Small intestine (tissue), 7 donors: ENCODE results near the gene CAPS. TPM values are rescaled to one million over a fixed set of nuclear protein-coding genes. Genes with fewer than 3 reads are reported as not detected.

Source experiments
- DNase-seq, 2 donors: peaks; one replicate each; pipeline versions ENCODE4 v3.0.0 to v3.0.0-alpha.2; 2013
- FAIRE-seq: peaks from 2 replicates; lab custom pipeline; 2012; peaks lifted over from hg19 to GRCh38; lab: Jason Lieb, UNC
- H3K27ac ChIP-seq, 3 donors: one replicate each; pipeline ENCODE4 v1.5.1; 2013; ENCODE audit warnings: low read length in 2 of 3, mild to moderate bottlenecking in 2 of 3, control low read depth in 1 of 3, inconsistent platforms in 1 of 3, low read depth in 1 of 3, moderate library complexity in 1 of 3
- H3K27me3 ChIP-seq, 3 donors: one replicate each; pipeline ENCODE4 v1.6.1; 2013; ENCODE audit warnings: low read length in 3 of 3, inconsistent platforms in 1 of 3; ENCODE audit not compliant: control insufficient read depth in 3 of 3, insufficient read depth in 3 of 3
- H3K36me3 ChIP-seq, 3 donors: one replicate each; pipeline ENCODE4 v1.6.1; 2013; ENCODE audit warnings: low read length in 3 of 3, inconsistent platforms in 1 of 3, low read depth in 1 of 3, mild to moderate bottlenecking in 1 of 3, moderate library complexity in 1 of 3; ENCODE audit not compliant: control insufficient read depth in 3 of 3, insufficient read depth in 2 of 3
- H3K4me1 ChIP-seq, 3 donors: one replicate each; pipeline ENCODE4 v1.6.1; 2013; ENCODE audit warnings: low read length in 2 of 3, inconsistent platforms in 1 of 3, low read depth in 1 of 3, mild to moderate bottlenecking in 1 of 3, moderate library complexity in 1 of 3; ENCODE audit not compliant: control insufficient read depth in 3 of 3, insufficient read depth in 2 of 3
- H3K4me3 ChIP-seq, 3 donors: one replicate each; pipeline ENCODE4 v1.5.1; 2013; ENCODE audit warnings: low read length in 3 of 3, control low read depth in 1 of 3, inconsistent platforms in 1 of 3, low read depth in 1 of 3, mild to moderate bottlenecking in 1 of 3, moderate library complexity in 1 of 3
- H3K9me3 ChIP-seq, 2 donors: one replicate each; pipeline ENCODE4 v1.6.1; 2013; ENCODE audit warnings: low read depth in 1 of 2, low read length in 1 of 2; ENCODE audit not compliant: control insufficient read depth in 2 of 2, insufficient read depth in 1 of 2
- WGBS, 3 donors: extraction: QIAGEN DNeasy Blood & Tissue Kit; methylation state at CpG; one replicate each; pipeline ENCODE4 v1.1.7; 2013; 5-methylcytosine and 5-hydroxymethylcytosine counted together
- polyA plus RNA-seq, 4 donors: library from polyadenylated mRNA; stranded (reverse) in 3 of 4; unstranded in 1 of 4; fragments of 200-250 nt in 3 of 4; fragments of 120-200 nt in 1 of 4; gene quantifications; one replicate each; pipeline versions ENCODE4 v1.2.1 to v1.2.3, GENCODE V29; 2013
- donor health status: healthy with polysubstance abuse.
- donor health status: control.
- donor health status: control.
- donor health status: Bipolar disorder and iron deficiency.
- donor health status: healthy.

CAPS gene
- polyA plus RNA-seq, 4 donors = 8.7 to 22.7 (median 15.4) TPM

- H3K36me3 ChIP-seq = peaks cover 3 to 95% (median 32%) of the 10 kb centered on the region in 3 donors
- no peak overlapping the region for H3K27ac ChIP-seq
- 79 to 85% (median 85%) methylated on average over 10 of the region's 10 CpGs for WGBS, 3 donors
- no peaks in the 10 kb centered on the region for H3K27me3 ChIP-seq
- H3K4me1 ChIP-seq = peaks cover 0 to 2% (median 0%) of the 10 kb centered on the region in 3 donors
- H3K4me3 ChIP-seq = no peak overlapping the region
- FAIRE-seq (no peak), DNase-seq (no peak)
- H3K9me3 ChIP-seq = no peaks in the 10 kb centered on the region
These were observed 23.5 kb downstream of the CAPS start for GRCh38 chr19:5937550-5937949.

- Histone ChIP-seq H3K4me1 (peaks cover 0 to 2% (median 0%) of the 10 kb centered on the region in 3 donors), H3K27me3 (no peaks in the 10 kb centered on the region), H3K4me3 (no peak overlapping the region), H3K27ac (no peak overlapping the region), H3K9me3 (no peaks in the 10 kb centered on the region), H3K36me3 (peaks cover 0 to 91% (median 22%) of the 10 kb centered on the region in 3 donors)
- FAIRE-seq (no peak), DNase-seq (no peak)
- 91 to 93% (median 91%) methylated on average over 21 of the region's 21 CpGs for WGBS, 3 donors
These were observed 26.5 kb downstream of the CAPS start for GRCh38 chr19:5940260-5941208.

GRCh38 chr19:5941673-5942072, 27.6 kb downstream of the CAPS start:
- H3K27ac ChIP-seq = no peak overlapping the region

GRCh38 chr19:5943045-5943444, 29.0 kb downstream of the CAPS start:
- peak overlapping the region in 2 of 3 donors; percentile 23 to 40 for H3K27ac ChIP-seq

More at GRCh38 chr19:5941673-5942072, 27.6 kb downstream of the CAPS start:
- H3K4me3 ChIP-seq = no peak overlapping the region
- H3K36me3 ChIP-seq = peaks cover 0 to 91% (median 17%) of the 10 kb centered on the region in 3 donors
- H3K27me3 ChIP-seq = no peaks in the 10 kb centered on the region
- WGBS, 3 donors = 74 to 83% (median 81%) methylated on average over 11 of the region's 11 CpGs
- no peaks in the 10 kb centered on the region for H3K9me3 ChIP-seq
- H3K4me1 ChIP-seq = peaks cover 0 to 2% (median 0%) of the 10 kb centered on the region in 3 donors
- DNase-seq (no peak), FAIRE-seq (no peak)

GRCh38 chr19:5943623-5944022, 29.6 kb downstream of the CAPS start:
- no peaks in the 10 kb centered on the region for H3K27me3 ChIP-seq
- no peaks in the 10 kb centered on the region for H3K9me3 ChIP-seq
- WGBS, 3 donors = 65 to 80% (median 75%) methylated on average over 10 of the region's 10 CpGs
- FAIRE-seq (no peak), DNase-seq (no peak)
- H3K36me3 ChIP-seq = peaks cover 0 to 88% (median 12%) of the 10 kb centered on the region in 3 donors
- H3K4me3 ChIP-seq = no peak overlapping the region
- H3K27ac ChIP-seq = peak overlapping the region in 2 of 3 donors; percentile 33
- H3K4me1 ChIP-seq = peaks cover 0 to 12% (median 3%) of the 10 kb centered on the region in 3 donors

More at GRCh38 chr19:5943045-5943444, 29.0 kb downstream of the CAPS start:
- peaks cover 0 to 90% (median 12%) of the 10 kb centered on the region in 3 donors for H3K36me3 ChIP-seq
- H3K9me3 ChIP-seq = no peaks in the 10 kb centered on the region
- H3K27me3 ChIP-seq = no peaks in the 10 kb centered on the region
- H3K4me1 ChIP-seq = peaks cover 0 to 10% (median 0%) of the 10 kb centered on the region in 3 donors
- FAIRE-seq (no peak), DNase-seq (no peak)
- no peak overlapping the region for H3K4me3 ChIP-seq
- WGBS, 3 donors = 68 to 92% (median 86%) methylated on average over 10 of the region's 10 CpGs

GRCh38 chr19:5947435-5947834, 33.4 kb downstream of the CAPS start:
- no peak overlapping the region for H3K4me3 ChIP-seq
- peak overlapping the region in 2 of 3 donors; percentile 32 to 76 for H3K27ac ChIP-seq
- peaks cover 0 to 82% (median 0%) of the 10 kb centered on the region in 3 donors for H3K36me3 ChIP-seq
- H3K4me1 ChIP-seq = peaks cover 0 to 34% (median 21%) of the 10 kb centered on the region in 3 donors
- FAIRE-seq = no peak
- no peak for DNase-seq
- 65 to 92% (median 86%) methylated on average over 13 of the region's 13 CpGs for WGBS, 3 donors
- no peaks in the 10 kb centered on the region for H3K27me3 ChIP-seq
- no peaks in the 10 kb centered on the region for H3K9me3 ChIP-seq

GRCh38 chr19:5948752-5949564, 34.9 kb downstream of the CAPS start:
- DNase-seq = no peak
- no peaks in the 10 kb centered on the region for H3K27me3 ChIP-seq
- peaks cover 1 to 43% (median 29%) of the 10 kb centered on the region in 3 donors for H3K4me1 ChIP-seq
- no peak overlapping the region for H3K4me3 ChIP-seq
- WGBS, 3 donors = 56 to 81% (median 59%) methylated on average over 13 of the region's 13 CpGs
- FAIRE-seq = no peak
- no peaks in the 10 kb centered on the region for H3K9me3 ChIP-seq
- H3K36me3 ChIP-seq = peaks cover 0 to 71% (median 0%) of the 10 kb centered on the region in 3 donors
- H3K27ac ChIP-seq = peak overlapping the region in 2 of 3 donors; percentile 37 to 71
